Spleen (tissue), 11 donors: ENCODE results near the gene EFCAB8. TPM values are rescaled to one million over a fixed set of nuclear protein-coding genes. Genes with fewer than 3 reads are reported as not detected.

ENCODE experiments used
- DNase-seq: peaks from one replicate; pipeline ENCODE4 v3.0.0-alpha.2; 2020
- H3K27ac ChIP-seq, 8 donors: fragments of 200-600 bp; sonication (generic) in 7 of 8; 1 replicate in 4 of 8; 2 replicates in 4 of 8; pipeline versions ENCODE4 v1.5.0 to v1.8.0; 2016 to 2021; ENCODE audit warnings: inconsistent platforms in 4 of 8, mild to moderate bottlenecking in 4 of 8, moderate library complexity in 1 of 8
- H3K27me3 ChIP-seq, 7 donors: fragments of 200-600 bp; sonication (generic) in 6 of 7; replicated peaks in 1 of 7; 1 replicate in 4 of 7; 2 replicates in 3 of 7; pipeline versions ENCODE4 v1.5.0 to v1.8.0; 2016 to 2021; ENCODE audit warnings: inconsistent platforms in 3 of 7, mild to moderate bottlenecking in 1 of 7
- H3K36me3 ChIP-seq, 6 donors: fragments of 200-600 bp; sonication (generic) in 5 of 6; 1 replicate in 4 of 6; 2 replicates in 2 of 6; pipeline versions ENCODE4 v1.5.0 to v1.8.0; 2016 to 2021; ENCODE audit warnings: inconsistent platforms in 2 of 6
- H3K4me1 ChIP-seq, 6 donors: fragments of 200-600 bp; sonication (generic) in 5 of 6; 1 replicate in 3 of 6; 2 replicates in 3 of 6; pipeline versions ENCODE4 v1.5.0 to v1.8.0; 2016 to 2021; ENCODE audit warnings: inconsistent platforms in 3 of 6
- H3K4me3 ChIP-seq, 8 donors: fragments of 200-600 bp; sonication (generic) in 7 of 8; 1 replicate in 4 of 8; 2 replicates in 4 of 8; pipeline versions ENCODE4 v1.5.0 to v1.8.0; 2016 to 2021; ENCODE audit warnings: inconsistent platforms in 4 of 8, mild to moderate bottlenecking in 4 of 8, moderate library complexity in 2 of 8
- H3K9me3 ChIP-seq, 8 donors: fragments of 200-600 bp; sonication (generic) in 7 of 8; 1 replicate in 4 of 8; 2 replicates in 4 of 8; pipeline versions ENCODE4 v1.5.0 to v1.8.0; 2016 to 2021; ENCODE audit warnings: inconsistent platforms in 4 of 8
- CTCF ChIP-seq, 11 experiments: fragments of 200-600 bp in 7 of 11; fragments of 450-650 bp in 4 of 11; sonication (generic) in 4 of 11; IDR thresholded peaks in 8 of 11; conservative IDR thresholded peaks in 3 of 11; 1 replicate in 7 of 11; 2 replicates in 4 of 11; pipeline versions ENCODE4 v1.4.0 to v1.8.0; 2016 to 2021; ENCODE audit warnings: antibody characterized with exemption in 11 of 11, inconsistent platforms in 4 of 11, mild to moderate bottlenecking in 1 of 11
- POLR2A ChIP-seq, 3 donors: fragments of 450-650 bp; IDR thresholded peaks; one replicate each; pipeline ENCODE4 v1.5.1; 2017; ENCODE audit warnings: antibody characterized with exemption in 3 of 3, mild to moderate bottlenecking in 1 of 3
- POLR2AphosphoS5 ChIP-seq, 3 donors: sonication (generic); formaldehyde crosslinking; IDR thresholded peaks; one replicate each; pipeline ENCODE4 v1.5.1; 2017; ENCODE audit warnings: antibody characterized with exemption in 3 of 3
- WGBS, 5 donors: extraction: QIAGEN DNeasy Blood & Tissue Kit in 3 of 5; methylation state at CpG; one replicate each; pipeline versions ENCODE4 v1.1.5 to v1.1.7; 2013 to 2018; 5-methylcytosine and 5-hydroxymethylcytosine counted together
- intact Hi-C: fragments of 100-400 bp; cut with DNase I; formaldehyde crosslinking; loops from one replicate; pipeline ENCODE4 v1.15.0; 2023; ENCODE audit warnings: low total_unique reads
- polyA plus RNA-seq, 3 donors: library from polyadenylated mRNA; stranded (reverse); fragments of 200-250 nt; gene quantifications; one replicate each; pipeline ENCODE4 v1.2.1, GENCODE V29; 2013
- total RNA-seq, 7 donors: library from RNA; depleted of rRNA in 3 of 7; stranded (reverse); fragments of >200 nt in 3 of 7; fragmentation: NEBNext Ultra II Directional in 4 of 7; extraction: Animal tissue kit (Norgen Biotek cat#: 25700) in 4 of 7; gene quantifications; one replicate each; pipeline versions ENCODE4 v1.1.0 to v1.2.1, GENCODE V29; 2016 to 2021
- donor health status: healthy with polysubstance abuse.
- donor health status: DM: no; HTN: no; CAD: no; lungs with moderate emphysema.
- donor health status: DM: no; HTN: no; CAD: no.
- donor health status: Bipolar disorder and iron deficiency.
- donor health status: healthy.
- donor health status: DM: no; HTN: no; CAD: no.
- donor health status: DM: yes; HTN: yes; CAD: no.

The EFCAB8 gene
- total and polyA plus RNA-seq, 10 donors = 0.06 to 4.2 (median 1.0) TPM

- DNase-seq = peak; percentile 65
- Histone ChIP-seq H3K27me3 (no peaks in the 10 kb centered on the region), H3K4me3 (no peak overlapping the region), H3K27ac (no peak overlapping the region), H3K9me3 (no peaks in the 10 kb centered on the region), H3K4me1 (no peaks in the 10 kb centered on the region), H3K36me3 (no peaks in the 10 kb centered on the region)
- TF ChIP-seq POLR2AphosphoS5 (IDR thresholded peaks at IDR 0.05) = no peak
- no peak for TF ChIP-seq CTCF (IDR thresholded peaks at IDR 0.05 in 8 of 11, conservative IDR thresholded peaks at IDR 0.05 in 3 of 11)
- TF ChIP-seq POLR2A (IDR thresholded peaks at IDR 0.05) = no peak
- intact Hi-C loops = no loop called here
- WGBS, 5 donors = 68 to 82% (median 75%) methylated on average over 8 to 10 of the region's 10 CpGs
Measured at GRCh38 chr20:32982617-32983458, 124.1 kb downstream of the EFCAB8 start.

- H3K27me3 ChIP-seq = no peaks in the 10 kb centered on the region
- intact Hi-C loops = no loop called here
- no peaks in the 10 kb centered on the region for H3K9me3 ChIP-seq
- 88 to 92% (median 90%) methylated on average over 12 of the region's 12 CpGs for WGBS, 5 donors
- no peaks in the 10 kb centered on the region for H3K36me3 ChIP-seq
- no peak overlapping the region for H3K4me3 ChIP-seq
- DNase-seq = peak; percentile 58
- no peak for TF ChIP-seq POLR2AphosphoS5 (IDR thresholded peaks at IDR 0.05)
- no peak for TF ChIP-seq CTCF (IDR thresholded peaks at IDR 0.05 in 8 of 11, conservative IDR thresholded peaks at IDR 0.05 in 3 of 11)
- TF ChIP-seq POLR2A (IDR thresholded peaks at IDR 0.05) = no peak
- H3K27ac ChIP-seq = no peak overlapping the region
- H3K4me1 ChIP-seq = no peaks in the 10 kb centered on the region
Measured at GRCh38 chr20:32983459-32984112, 124.9 kb downstream of the EFCAB8 start.

GRCh38 chr20:32984196-32984595 lies 125.5 kb downstream of the EFCAB8 start:
- Histone ChIP-seq H3K4me1 (no peaks in the 10 kb centered on the region), H3K4me3 (no peak overlapping the region), H3K36me3 (no peaks in the 10 kb centered on the region), H3K27me3 (no peaks in the 10 kb centered on the region), H3K27ac (no peak overlapping the region), H3K9me3 (no peaks in the 10 kb centered on the region)
- peak; percentile 34 for DNase-seq
- WGBS, 5 donors = 77 to 83% (median 81%) methylated on average over 7 of the region's 7 CpGs
- TF ChIP-seq POLR2AphosphoS5 (IDR thresholded peaks at IDR 0.05) = no peak
- intact Hi-C loops = no loop called here

DNA sequence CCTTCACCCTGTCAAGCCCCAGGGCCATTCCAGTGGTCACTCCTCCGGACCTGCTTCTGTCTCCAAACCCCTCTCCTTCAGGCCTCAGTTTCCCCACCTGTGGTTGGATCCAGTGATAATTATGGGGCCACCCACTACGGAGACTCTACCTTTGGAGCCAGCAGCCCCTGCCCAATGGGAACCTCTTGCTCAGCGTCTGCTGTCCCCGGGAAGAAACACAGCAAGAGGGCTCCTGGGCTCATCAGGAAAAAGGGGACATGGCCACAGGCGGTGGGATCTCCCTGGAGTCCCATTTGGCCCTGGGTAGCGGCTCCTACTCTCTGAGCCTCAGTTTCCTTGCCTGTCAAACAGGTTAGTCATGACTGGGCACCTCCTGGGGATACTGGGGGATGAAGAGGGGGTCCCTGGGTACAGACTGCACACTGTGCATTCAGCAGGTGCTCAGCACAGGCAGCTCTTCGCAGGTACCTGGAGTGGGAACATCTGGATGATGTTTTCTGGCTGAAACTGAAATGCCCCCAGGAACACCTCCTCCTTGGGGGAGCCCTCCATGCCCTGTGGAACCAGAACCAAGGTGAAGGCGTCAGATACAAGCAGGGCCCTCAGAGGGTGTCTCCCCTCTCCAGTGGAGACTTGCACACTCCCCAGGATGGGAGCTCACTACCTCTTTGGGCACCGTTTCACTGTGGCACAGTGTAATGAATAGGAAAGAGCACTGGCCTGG lies 126.1 kb downstream of the EFCAB8 start:
- Histone ChIP-seq H3K4me1 (no peaks in the 10 kb centered on the region), H3K27me3 (peaks cover 0 to 3% (median 0%) of the 10 kb centered on the region in 7 donors), H3K36me3 (no peaks in the 10 kb centered on the region), H3K9me3 (no peaks in the 10 kb centered on the region), H3K27ac (no peak overlapping the region), H3K4me3 (no peak overlapping the region)
- TF ChIP-seq CTCF (IDR thresholded peaks at IDR 0.05 in 8 of 11, conservative IDR thresholded peaks at IDR 0.05 in 3 of 11) (no peak), POLR2AphosphoS5 (IDR thresholded peaks at IDR 0.05) (no peak), POLR2A (IDR thresholded peaks at IDR 0.05) (no peak)
- peak; percentile 33 for DNase-seq
- intact Hi-C loops = no loop called here
- 76 to 91% (median 87%) methylated on average over 5 to 9 of the region's 9 CpGs for WGBS, 5 donors
